Liver (tissue), 5 donors: ENCODE measurements around the gene TSPY8. TPM values are rescaled to one million over a fixed set of nuclear protein-coding genes. Genes with fewer than 3 reads are reported as not detected.

Source experiments
- polyA plus RNA-seq, 2 donors: library from polyadenylated mRNA; stranded (reverse) in 1 of 2; unstranded in 1 of 2; fragments of 200-250 nt in 1 of 2; fragments of >200 nt in 1 of 2; fragmentation: Nextera tagmentation in 1 of 2; extraction: Ambion mirVana in 1 of 2; gene quantifications; one replicate each; pipeline versions ENCODE4 v1.2.1 to v1.2.3, GENCODE V29; 2013 to 2015
- small RNA-seq: library from RNA; depleted of rRNA; stranded (forward); fragments of <200 nt; gene quantifications from one replicate; pipeline ENCODE3, GENCODE V24; 2014
- total RNA-seq, 2 donors: library from RNA; depleted of rRNA; stranded (reverse); fragments of >200 nt; gene quantifications; one replicate each; pipeline ENCODE4 v1.2.3, GENCODE V29; 2014
- donor health status: healthy.
- donor health status: healthy.
- donor health status: healthy.

Gene TSPY8
- total and polyA plus RNA-seq, 4 donors, result not detected

Small RNAs within 50 kb of the gene (small RNA-seq; reads per million reads assigned to genes)
- not detected for gene AC006158.1

Other genes starting within 250 kb of the TSPY8 start
- not detected for gene TSPY4, start 20.3 kb upstream of the TSPY8 start, total RNA-seq
- gene TSPY4, start 20.3 kb upstream of the TSPY8 start, polyA plus RNA-seq, result not detected
- gene TSPY3, start 40.6 kb downstream of the TSPY8 start, total RNA-seq, result not detected
- gene TSPY3, start 40.6 kb downstream of the TSPY8 start, polyA plus RNA-seq, result not detected
- not detected for gene TSPY1, start 109.2 kb downstream of the TSPY8 start, total RNA-seq
- not detected for gene TSPY1, start 109.2 kb downstream of the TSPY8 start, polyA plus RNA-seq
- gene TSPY9, start 129.5 kb downstream of the TSPY8 start, total RNA-seq, result not detected
- not detected for gene TSPY9, start 129.5 kb downstream of the TSPY8 start, polyA plus RNA-seq
- not detected for gene TSPY10, start 170.1 kb downstream of the TSPY8 start, total RNA-seq
- not detected for gene TSPY10, start 170.1 kb downstream of the TSPY8 start, polyA plus RNA-seq